HFFc6 (cell line): ENCODE measurements around the gene TENM4. TPM values are rescaled to one million over a fixed set of nuclear protein-coding genes. Genes with fewer than 3 reads are reported as not detected.

Source experiments
- DNase-seq: peaks from one replicate; pipeline ENCODE4 v3.0.0-alpha.2; 2018
- H3K27ac Mint-ChIP-seq: 2 replicates; pipeline ENCODE4 v1.8.0; 2020; ENCODE audit warnings: mild to moderate bottlenecking, mixed read lengths
- H3K27me3 Mint-ChIP-seq: 2 replicates; pipeline ENCODE4 v1.8.0; 2021; ENCODE audit warnings: mild to moderate bottlenecking, moderate library complexity, mixed read lengths; ENCODE audit not compliant: insufficient read depth
- H3K36me3 Mint-ChIP-seq: 2 replicates; pipeline ENCODE4 v1.8.0; 2021; ENCODE audit warnings: low read depth, mixed read lengths
- H3K4me1 Mint-ChIP-seq: 2 replicates; pipeline ENCODE4 v1.8.0; 2020; ENCODE audit warnings: low read depth, mixed read lengths
- H3K4me3 Mint-ChIP-seq: 2 replicates; pipeline ENCODE4 v1.8.0; 2020; ENCODE audit warnings: mild to moderate bottlenecking, moderate library complexity, mixed read lengths
- H3K9me3 Mint-ChIP-seq: 2 replicates; pipeline ENCODE4 v1.8.0; 2020; ENCODE audit warnings: mild to moderate bottlenecking, mixed read lengths
- total RNA-seq, 6 experiments: library from RNA; stranded (reverse); fragmentation: NEBNext Ultra II Directional; extraction: Animal tissue kit (Norgen Biotek cat#: 25700); gene quantifications; 2 replicates in 1 of 6; 3 replicates in 5 of 6; pipeline ENCODE4 v1.2.3, GENCODE V29; 2021
- TF ChIP-seq, protein P1 (sequence below): fragments of 200-600 bp; sonication (generic); IDR thresholded peaks from 2 replicates; pipeline ENCODE4 v1.5.0; 2021; ENCODE audit warnings: antibody characterized with exemption, mild to moderate bottlenecking

Gene TENM4
- total RNA-seq, 6 experiments from 2014 or later, result 20.9 to 45.5 (median 26.5) TPM

DNA sequence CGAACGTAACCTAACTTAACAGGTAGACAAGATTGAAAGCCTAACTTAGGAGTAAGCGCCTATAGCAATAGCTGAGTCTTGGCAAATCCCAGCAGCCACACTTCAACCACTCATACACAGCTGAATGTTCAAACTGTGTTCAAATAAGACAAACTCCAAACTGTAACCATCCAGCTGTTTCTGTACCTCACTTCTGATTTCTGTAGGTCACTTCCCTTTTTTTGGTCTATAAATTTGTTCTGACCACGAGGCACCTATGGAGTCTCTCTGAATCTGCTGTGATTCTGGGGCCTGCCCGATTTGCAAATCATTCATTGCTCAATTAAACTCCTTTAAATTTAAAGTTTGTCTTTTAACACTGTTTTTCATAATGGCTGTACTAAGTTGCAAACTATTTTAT is 8.2 kb upstream of the TENM4 start:
- no peaks in the 10 kb centered on the region for H3K9me3 Mint-ChIP-seq
- DNase-seq, result no peak
- H3K27me3 Mint-ChIP-seq, result peaks cover 12% of the 10 kb centered on the region
- H3K36me3 Mint-ChIP-seq, result no peaks in the 10 kb centered on the region
- no peak overlapping the region for H3K4me3 Mint-ChIP-seq
- TF ChIP-seq, protein P1, sequence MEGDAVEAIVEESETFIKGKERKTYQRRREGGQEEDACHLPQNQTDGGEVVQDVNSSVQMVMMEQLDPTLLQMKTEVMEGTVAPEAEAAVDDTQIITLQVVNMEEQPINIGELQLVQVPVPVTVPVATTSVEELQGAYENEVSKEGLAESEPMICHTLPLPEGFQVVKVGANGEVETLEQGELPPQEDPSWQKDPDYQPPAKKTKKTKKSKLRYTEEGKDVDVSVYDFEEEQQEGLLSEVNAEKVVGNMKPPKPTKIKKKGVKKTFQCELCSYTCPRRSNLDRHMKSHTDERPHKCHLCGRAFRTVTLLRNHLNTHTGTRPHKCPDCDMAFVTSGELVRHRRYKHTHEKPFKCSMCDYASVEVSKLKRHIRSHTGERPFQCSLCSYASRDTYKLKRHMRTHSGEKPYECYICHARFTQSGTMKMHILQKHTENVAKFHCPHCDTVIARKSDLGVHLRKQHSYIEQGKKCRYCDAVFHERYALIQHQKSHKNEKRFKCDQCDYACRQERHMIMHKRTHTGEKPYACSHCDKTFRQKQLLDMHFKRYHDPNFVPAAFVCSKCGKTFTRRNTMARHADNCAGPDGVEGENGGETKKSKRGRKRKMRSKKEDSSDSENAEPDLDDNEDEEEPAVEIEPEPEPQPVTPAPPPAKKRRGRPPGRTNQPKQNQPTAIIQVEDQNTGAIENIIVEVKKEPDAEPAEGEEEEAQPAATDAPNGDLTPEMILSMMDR, result no peak
- H3K4me1 Mint-ChIP-seq, result 0 out of 2 replicates have a peak, but pooled peaks cover 5% of the 10 kb centered on the region
- H3K27ac Mint-ChIP-seq, result no peak overlapping the region

DNA sequence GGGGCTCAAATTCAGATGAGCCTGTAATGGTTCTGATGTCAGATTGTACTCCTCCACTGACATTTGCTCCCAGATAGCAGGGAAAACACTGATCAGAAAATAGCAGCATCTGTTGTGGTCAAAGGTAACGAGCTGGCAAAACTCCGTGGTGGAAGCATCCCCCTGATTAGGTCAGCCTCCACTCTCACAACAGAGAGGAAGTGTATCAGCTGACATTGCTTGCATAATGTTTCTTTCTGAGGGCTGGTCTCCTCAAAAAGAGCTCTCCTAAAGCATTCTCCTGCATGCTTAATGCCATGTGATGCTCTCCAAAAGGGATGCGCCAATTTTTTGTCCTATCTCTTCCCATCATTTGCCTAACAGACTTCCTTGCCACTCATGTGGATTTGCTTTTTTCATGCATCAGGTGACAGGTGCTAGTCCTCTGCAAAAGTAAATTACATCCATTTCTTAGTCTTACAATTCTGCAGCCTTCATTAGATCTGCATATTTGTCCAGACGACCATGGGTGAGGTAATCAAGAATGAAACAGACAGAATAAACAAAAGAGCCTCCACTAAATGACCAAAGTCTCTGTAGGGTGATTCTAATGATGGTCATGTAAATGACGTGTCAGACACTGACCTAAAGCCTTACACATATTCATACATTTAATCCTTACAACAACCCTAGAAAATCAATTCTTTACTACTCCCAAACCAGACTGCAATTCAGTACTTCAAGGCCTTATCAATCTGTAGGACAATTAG is 6.4 kb upstream of the TENM4 start:
- DNase-seq, result no peak
- Mint-ChIP-seq H3K4me3 (no peak overlapping the region), H3K27me3 (peaks cover 6% of the 10 kb centered on the region), H3K9me3 (no peaks in the 10 kb centered on the region), H3K4me1 (peaks cover 5% of the 10 kb centered on the region; the same call in 1 of the 2 replicates), H3K36me3 (no peaks in the 10 kb centered on the region), H3K27ac (no peak overlapping the region)
- TF ChIP-seq, protein P1, result no peak

GRCh38 chr11:79444923-79445322 is 4.1 kb upstream of the TENM4 start:
- Mint-ChIP-seq H3K36me3 (no peaks in the 10 kb centered on the region), H3K9me3 (no peaks in the 10 kb centered on the region), H3K4me3 (no peak overlapping the region), H3K27ac (no peak overlapping the region), H3K4me1 (peaks cover 18% of the 10 kb centered on the region), H3K27me3 (peaks cover 6% of the 10 kb centered on the region)
- TF ChIP-seq, protein P1, result no peak
- DNase-seq, result no peak

DNA sequence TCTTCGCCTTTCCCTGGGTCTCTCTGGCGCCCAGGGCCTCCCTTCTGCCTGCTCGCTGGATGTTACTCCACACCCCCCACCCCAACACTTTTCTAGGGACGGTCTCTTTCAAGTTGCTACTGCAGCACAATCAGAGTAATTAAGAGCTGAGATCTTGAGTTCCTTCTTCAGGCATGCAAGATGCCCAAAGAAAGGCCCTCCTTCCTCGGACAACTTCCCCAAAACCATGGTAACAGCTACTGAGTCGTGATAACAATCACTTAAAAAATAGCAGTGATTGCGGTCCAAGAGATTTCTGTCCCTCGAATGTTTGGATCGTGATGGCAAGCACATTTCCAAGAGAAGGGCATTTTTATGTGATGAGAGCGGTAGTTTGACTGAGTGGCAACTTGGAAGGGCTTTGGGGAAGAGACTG is 638 bp upstream of the TENM4 start:
- H3K27ac Mint-ChIP-seq, result peak overlapping the region; percentile 97
- H3K27me3 Mint-ChIP-seq, result peaks cover 6% of the 10 kb centered on the region
- peak; percentile 91 for DNase-seq
- peak overlapping the region; percentile 92 for H3K4me3 Mint-ChIP-seq
- no peaks in the 10 kb centered on the region for H3K9me3 Mint-ChIP-seq
- no peaks in the 10 kb centered on the region for H3K36me3 Mint-ChIP-seq
- H3K4me1 Mint-ChIP-seq, result peaks cover 22% of the 10 kb centered on the region
- TF ChIP-seq, protein P1, result no peak

GRCh38 chr11:79439886-79440570 is 802 bp downstream of the TENM4 start:
- peaks cover 36% of the 10 kb centered on the region for H3K4me1 Mint-ChIP-seq
- H3K4me3 Mint-ChIP-seq, result peak overlapping the region; percentile 92
- TF ChIP-seq, protein P1, result peak; percentile 35
- H3K27me3 Mint-ChIP-seq, result no peaks in the 10 kb centered on the region; the same call in 1 of the 2 replicates
- peak overlapping the region; percentile 98 for H3K27ac Mint-ChIP-seq
- H3K36me3 Mint-ChIP-seq, result no peaks in the 10 kb centered on the region
- no peak for DNase-seq
- H3K9me3 Mint-ChIP-seq, result no peaks in the 10 kb centered on the region
